Thymus (tissue), 11 donors: ENCODE measurements around the gene PSAP. TPM values are rescaled to one million over a fixed set of nuclear protein-coding genes. Genes with fewer than 3 reads are reported as not detected.

Source experiments
- DNase-seq, 9 donors: peaks; one replicate each; pipeline ENCODE4 v3.0.0-alpha.2; 2013; ENCODE audit warnings: low spot score in 9 of 9, low read depth in 6 of 9, missing footprints in 1 of 9
- H3K27ac ChIP-seq, 2 donors: one replicate each; pipeline ENCODE4 v1.5.1; 2013; ENCODE audit warnings: control low read depth in 1 of 2, low read depth in 1 of 2, low read length in 1 of 2, mild to moderate bottlenecking in 1 of 2, moderate library complexity in 1 of 2
- H3K27me3 ChIP-seq, 2 donors: one replicate each; pipeline ENCODE4 v1.5.1; 2013; ENCODE audit warnings: low read length in 1 of 2; ENCODE audit not compliant: control insufficient read depth in 2 of 2, insufficient read depth in 1 of 2
- H3K36me3 ChIP-seq, 2 donors: one replicate each; pipeline ENCODE4 v1.5.1; 2013; ENCODE audit warnings: low read length in 1 of 2, mild to moderate bottlenecking in 1 of 2, moderate library complexity in 1 of 2; ENCODE audit not compliant: control insufficient read depth in 2 of 2, insufficient read depth in 2 of 2
- H3K4me1 ChIP-seq, 2 donors: one replicate each; pipeline ENCODE4 v1.5.1; 2013; ENCODE audit warnings: low read length in 2 of 2; ENCODE audit not compliant: control insufficient read depth in 2 of 2, insufficient read depth in 2 of 2
- H3K4me3 ChIP-seq, 2 donors: one replicate each; pipeline ENCODE4 v1.5.1; 2013; ENCODE audit warnings: low read length in 2 of 2, control low read depth in 1 of 2, mild to moderate bottlenecking in 1 of 2
- H3K9me3 ChIP-seq, 2 donors: one replicate each; pipeline ENCODE4 v1.5.1; 2013; ENCODE audit warnings: low read length in 1 of 2, mild to moderate bottlenecking in 1 of 2; ENCODE audit not compliant: control insufficient read depth in 2 of 2, insufficient read depth in 1 of 2
- WGBS: extraction: QIAGEN DNeasy Blood & Tissue Kit; methylation state at CpG from one replicate; pipeline ENCODE4 v1.1.7; 2013; 5-methylcytosine and 5-hydroxymethylcytosine counted together
- polyA plus RNA-seq: library from polyadenylated mRNA; stranded (reverse); fragments of 200-250 nt; gene quantifications from one replicate; pipeline ENCODE4 v1.2.3, GENCODE V29; 2013
- total RNA-seq: library from RNA; stranded (reverse); fragments of 120-200 nt; gene quantifications from one replicate; pipeline ENCODE4 v1.2.4, GENCODE V29; 2013
- donor health status: healthy.

PSAP gene
- total and polyA plus RNA-seq, 2 donors: 579 to 613 TPM

DNA sequence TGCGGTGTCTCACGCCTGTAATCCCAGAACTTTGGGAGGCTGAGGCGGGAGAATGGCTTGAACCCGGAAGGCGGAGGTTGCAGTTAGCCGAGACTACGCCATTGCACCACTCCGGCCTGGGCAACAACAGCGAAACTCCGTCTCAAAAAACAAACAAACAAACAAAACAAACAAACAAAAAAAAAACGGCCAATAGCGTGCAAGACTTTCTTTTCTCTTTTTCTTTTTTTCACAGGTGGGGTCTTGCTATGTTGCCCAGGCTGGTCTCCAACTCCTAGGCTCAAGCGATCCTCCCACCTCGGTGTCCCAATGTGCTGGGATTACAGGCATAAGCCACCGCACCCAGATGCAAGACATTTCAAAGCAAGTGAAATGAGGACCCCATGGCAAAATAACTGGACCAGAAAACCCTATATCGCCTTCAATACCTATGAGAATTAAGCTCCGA is 1.6 kb downstream of the PSAP start:
- H3K9me3 ChIP-seq: peaks cover 0 to 5% of the 10 kb centered on the region in 2 donors
- peak overlapping the region in 1 of 2 donors; percentile 93 for H3K27ac ChIP-seq
- peak overlapping the region; percentile 97 to 100 for H3K4me3 ChIP-seq
- DNase-seq: no peak
- no peaks in the 10 kb centered on the region for H3K27me3 ChIP-seq
- peaks cover 49 to 66% of the 10 kb centered on the region in 2 donors for H3K4me1 ChIP-seq
- no peaks in the 10 kb centered on the region for H3K36me3 ChIP-seq
- WGBS: 94% methylated on average over 17 of the region's 17 CpGs

DNA sequence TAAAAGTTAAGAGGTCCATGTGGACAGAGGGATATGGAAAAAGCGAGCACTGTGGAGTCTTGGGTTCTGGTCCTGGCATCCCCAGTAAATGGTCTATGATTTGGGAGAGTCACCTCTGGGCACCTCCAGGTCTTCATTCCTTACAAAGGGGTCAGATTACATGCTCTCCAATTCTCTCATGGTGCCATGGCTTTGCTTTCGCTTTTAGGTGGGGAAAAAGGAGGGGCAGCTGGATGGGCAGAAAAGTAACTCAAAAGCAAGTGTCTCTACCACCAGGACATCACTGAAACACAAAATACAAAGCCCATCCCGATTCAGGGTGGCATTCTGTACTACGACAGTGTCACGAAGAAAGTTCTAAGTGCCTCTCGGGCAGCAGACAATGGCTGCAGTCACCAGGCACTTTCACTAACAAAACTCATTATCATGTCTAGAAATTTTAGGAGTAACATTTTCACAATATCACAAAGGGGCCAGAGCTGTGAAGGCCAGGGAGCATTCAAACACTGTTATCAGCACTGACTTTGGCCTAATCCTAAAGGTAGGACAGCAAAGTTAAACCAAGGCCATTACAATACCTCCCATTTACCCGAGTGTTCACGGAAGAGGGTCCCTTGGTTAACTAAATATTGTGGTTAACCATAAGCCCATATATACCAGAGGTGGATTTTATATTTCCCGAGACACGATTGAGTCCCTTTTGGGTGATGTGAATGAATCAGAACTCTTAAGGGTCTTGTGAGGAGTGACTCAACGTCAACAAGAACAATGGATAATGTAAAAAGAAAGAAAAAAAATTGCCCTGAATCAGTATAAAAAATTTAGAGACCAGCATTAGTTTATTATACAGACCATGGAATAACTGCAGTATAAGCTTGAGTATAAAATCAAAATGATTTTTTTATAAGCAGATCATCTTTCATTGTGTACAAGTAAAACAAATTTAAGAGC is 2.5 kb downstream of the PSAP start:
- H3K27me3 ChIP-seq: no peaks in the 10 kb centered on the region
- WGBS: 59% methylated on average over 11 of the region's 11 CpGs
- no peak for DNase-seq
- H3K27ac ChIP-seq: peak overlapping the region; percentile 3 to 68
- H3K9me3 ChIP-seq: peaks cover 0 to 5% of the 10 kb centered on the region in 2 donors
- H3K4me1 ChIP-seq: peaks cover 50 to 71% of the 10 kb centered on the region in 2 donors
- peaks cover 0 to under 1% of the 10 kb centered on the region in 2 donors for H3K36me3 ChIP-seq
- peak overlapping the region; percentile 97 to 100 for H3K4me3 ChIP-seq

DNA sequence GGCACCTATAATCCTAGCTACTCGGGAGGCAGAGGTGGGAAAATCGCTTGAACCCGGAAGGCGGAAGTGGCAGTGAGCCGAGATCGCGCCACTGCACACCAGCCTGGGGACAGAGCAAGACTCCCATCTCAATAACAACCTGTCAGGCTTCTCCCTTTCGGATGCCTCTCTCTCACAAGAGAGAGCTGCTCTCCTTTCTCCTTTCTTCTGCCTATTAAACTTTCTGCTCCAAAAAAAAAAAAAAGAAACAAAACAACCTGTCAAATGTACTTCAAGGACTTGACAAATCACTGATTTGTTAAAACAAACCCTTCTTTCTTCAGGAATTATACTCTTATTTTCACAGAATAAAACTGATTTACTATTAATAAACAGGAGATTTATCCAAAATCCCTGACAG is 3.6 kb downstream of the PSAP start:
- Histone ChIP-seq H3K36me3 (peaks cover 0 to 4% of the 10 kb centered on the region in 2 donors), H3K27me3 (no peaks in the 10 kb centered on the region), H3K4me1 (peaks cover 56 to 75% of the 10 kb centered on the region in 2 donors), H3K9me3 (peaks cover 0 to 5% of the 10 kb centered on the region in 2 donors), H3K27ac (peak overlapping the region in 1 of 2 donors; percentile 68), H3K4me3 (no peak overlapping the region)
- 96% methylated on average over 8 of the region's 8 CpGs for WGBS
- DNase-seq: no peak

DNA sequence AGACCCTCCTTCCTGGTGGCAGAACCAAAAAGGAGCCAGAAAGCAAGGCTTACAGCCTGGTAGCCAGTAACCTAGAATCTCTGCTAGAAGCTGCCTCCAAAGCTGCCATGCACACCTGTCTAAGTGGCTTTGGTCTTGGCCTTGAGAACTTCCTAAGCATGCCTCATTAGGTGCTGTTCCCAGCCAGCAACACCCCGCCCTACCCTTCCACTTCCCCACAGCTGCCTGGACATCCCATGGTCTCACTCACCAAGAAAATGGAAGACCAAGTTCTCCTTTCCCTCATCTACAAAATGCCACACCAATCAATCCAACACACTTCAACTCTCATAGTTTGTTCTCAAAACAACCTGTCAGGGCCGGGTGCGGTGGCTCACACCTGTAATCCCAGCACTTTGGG is 4.2 kb downstream of the PSAP start:
- H3K27ac ChIP-seq: peak overlapping the region in 1 of 2 donors; percentile 61
- peak in 1 of 9 donors; percentile 47 for DNase-seq

DNA sequence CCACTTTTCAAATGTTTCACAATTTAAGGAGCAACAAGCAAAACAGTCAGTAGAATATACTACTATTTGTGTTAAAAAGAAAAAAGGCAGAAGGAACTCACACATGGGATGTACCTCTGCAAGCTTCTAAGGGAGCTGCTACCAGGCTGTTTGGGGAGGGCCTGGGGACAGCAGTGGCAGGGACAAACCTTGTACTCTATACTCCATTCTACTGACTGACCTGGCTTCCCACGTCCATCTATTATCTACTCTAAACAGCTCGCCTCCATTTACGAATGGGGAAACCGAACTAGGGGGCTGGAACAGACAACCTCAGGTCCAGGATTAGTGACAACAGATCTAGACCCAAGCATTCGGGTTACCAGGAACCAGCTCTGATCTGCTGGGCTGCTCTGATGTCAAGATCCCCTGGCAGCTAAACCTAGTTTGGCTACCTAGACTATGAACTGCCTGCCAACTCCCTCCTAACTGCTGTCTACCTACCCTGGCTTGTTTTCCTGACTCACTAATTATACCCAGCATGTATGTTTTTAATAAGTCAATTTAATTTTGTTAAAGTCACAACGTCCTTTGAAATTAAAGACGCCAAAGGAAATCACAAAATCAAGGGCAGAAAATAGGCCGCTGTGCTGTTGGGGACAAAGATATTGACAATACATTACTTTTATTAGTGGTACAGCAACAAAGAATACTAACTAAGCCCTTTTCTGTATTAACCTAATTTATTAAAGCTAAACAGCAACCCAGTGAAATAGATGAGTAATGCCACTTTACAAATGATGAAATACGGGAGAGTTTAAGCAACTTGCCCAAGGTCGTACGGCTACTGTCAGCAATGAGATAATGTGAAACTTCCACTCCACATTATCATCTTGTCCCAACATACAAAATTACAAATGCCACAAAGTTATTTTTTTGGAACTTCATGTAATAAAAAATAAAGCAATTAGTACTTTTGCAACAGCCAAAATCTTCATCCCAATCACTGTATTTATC is 5.3 kb downstream of the PSAP start:
- peak overlapping the region; percentile 65 to 68 for H3K27ac ChIP-seq
- no peak overlapping the region for H3K4me3 ChIP-seq
- peaks cover 54 to 77% of the 10 kb centered on the region in 2 donors for H3K4me1 ChIP-seq
- peaks cover 0 to 7% of the 10 kb centered on the region in 2 donors for H3K36me3 ChIP-seq
- 90% methylated on average over 11 of the region's 11 CpGs for WGBS
- DNase-seq: no peak
- H3K9me3 ChIP-seq: no peaks in the 10 kb centered on the region
- no peaks in the 10 kb centered on the region for H3K27me3 ChIP-seq

More for the DNA sequence above, 4.2 kb downstream of the PSAP start:
- WGBS: 78% methylated on average over 3 of the region's 3 CpGs
- peaks cover 0 to 5% of the 10 kb centered on the region in 2 donors for H3K9me3 ChIP-seq
- no peaks in the 10 kb centered on the region for H3K27me3 ChIP-seq
- peaks cover 0 to 7% of the 10 kb centered on the region in 2 donors for H3K36me3 ChIP-seq
- peaks cover 53 to 73% of the 10 kb centered on the region in 2 donors for H3K4me1 ChIP-seq
- H3K4me3 ChIP-seq: no peak overlapping the region

DNA sequence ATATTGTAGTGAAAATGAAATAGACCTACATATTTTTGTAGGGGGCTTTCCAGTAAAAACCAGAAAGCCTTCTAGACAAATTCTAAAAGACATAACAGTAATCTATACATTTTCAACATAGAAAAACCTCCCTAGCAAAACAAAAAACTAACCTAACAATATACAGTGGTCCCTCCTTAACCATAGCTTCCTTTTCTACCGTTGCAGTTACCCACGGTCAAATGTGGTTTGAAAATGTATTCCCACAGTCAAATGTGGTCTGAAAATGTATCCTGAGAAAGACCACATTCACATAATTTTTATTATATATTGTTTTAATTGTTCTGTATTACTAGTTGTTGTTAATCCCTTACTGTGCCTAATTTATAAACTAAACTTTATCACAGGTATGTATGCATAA is 6.4 kb downstream of the PSAP start:
- WGBS: 6% methylated on average over 2 of the region's 2 CpGs
- H3K36me3 ChIP-seq: peaks cover 0 to 7% of the 10 kb centered on the region in 2 donors
- H3K9me3 ChIP-seq: no peaks in the 10 kb centered on the region
- H3K27ac ChIP-seq: peak overlapping the region in 1 of 2 donors; percentile 65
- no peak overlapping the region for H3K4me3 ChIP-seq
- H3K27me3 ChIP-seq: no peaks in the 10 kb centered on the region
- H3K4me1 ChIP-seq: peaks cover 60 to 87% of the 10 kb centered on the region in 2 donors
- no peak for DNase-seq

DNA sequence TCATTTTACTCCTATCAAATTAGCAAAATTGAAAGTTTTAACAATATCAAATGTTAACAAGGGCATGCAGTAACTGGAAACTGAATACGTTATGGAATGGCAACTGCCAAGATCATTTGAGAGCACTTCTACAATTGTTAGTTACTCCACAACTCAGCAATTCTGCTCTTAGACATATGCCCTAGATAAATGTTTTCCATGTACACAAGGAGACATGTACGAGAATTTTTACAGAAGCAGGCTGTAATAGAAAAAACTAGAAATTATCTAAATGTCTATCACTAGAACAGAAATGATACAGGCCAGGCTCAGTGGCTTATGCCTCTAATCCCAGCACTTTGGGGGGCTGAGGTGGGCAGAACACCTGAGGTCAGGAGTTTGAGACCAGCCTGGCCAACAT is 7.0 kb downstream of the PSAP start:
- H3K9me3 ChIP-seq: no peaks in the 10 kb centered on the region
- H3K27me3 ChIP-seq: no peaks in the 10 kb centered on the region
- peaks cover 0 to 7% of the 10 kb centered on the region in 2 donors for H3K36me3 ChIP-seq
- peaks cover 57 to 87% of the 10 kb centered on the region in 2 donors for H3K4me1 ChIP-seq
- H3K27ac ChIP-seq: peak overlapping the region in 1 of 2 donors; percentile 52
- no peak for DNase-seq
- 81% methylated on average over 2 of the region's 2 CpGs for WGBS
- H3K4me3 ChIP-seq: no peak overlapping the region

DNA sequence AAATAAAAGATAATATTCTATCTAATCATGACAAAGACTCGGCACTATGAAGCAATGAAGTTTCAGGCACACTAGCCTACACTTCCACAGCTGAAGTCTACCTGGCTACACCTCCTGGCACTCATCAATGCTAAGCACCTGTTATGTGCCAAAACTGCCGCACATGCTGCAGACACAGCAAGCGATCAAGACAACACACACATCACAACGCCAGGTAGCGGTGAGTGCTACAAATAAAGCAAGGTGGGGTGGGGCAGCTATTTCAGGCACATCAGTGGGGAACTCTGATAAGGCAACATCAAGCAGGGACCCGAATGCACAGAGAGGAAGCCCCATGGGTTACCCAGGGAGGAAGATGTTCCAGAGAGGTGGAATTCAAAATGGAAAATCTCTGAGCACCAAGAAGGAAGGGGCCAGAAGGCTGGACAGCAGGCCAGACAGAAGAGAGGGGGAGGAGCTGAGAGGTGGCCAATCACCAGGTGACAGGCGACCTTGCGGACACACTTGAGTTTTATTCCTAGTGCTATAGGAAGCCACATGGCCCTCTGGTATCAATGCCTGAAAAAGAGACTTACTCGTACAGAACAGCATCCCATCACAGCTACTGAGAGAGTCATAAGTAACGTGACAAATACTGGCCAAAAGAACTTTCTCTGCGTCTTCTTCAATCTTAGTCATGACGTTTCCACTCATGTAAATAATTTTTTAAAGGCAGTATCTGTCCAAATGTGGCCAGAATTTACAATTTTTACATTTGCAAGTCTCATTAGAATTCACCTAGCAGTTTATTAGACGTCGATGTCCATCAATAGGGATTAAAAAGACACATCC is 8.0 kb downstream of the PSAP start:
- Histone ChIP-seq H3K36me3 (peaks cover 3 to 14% of the 10 kb centered on the region in 2 donors), H3K4me3 (no peak overlapping the region), H3K9me3 (no peaks in the 10 kb centered on the region), H3K27me3 (no peaks in the 10 kb centered on the region), H3K4me1 (peaks cover 56 to 89% of the 10 kb centered on the region in 2 donors), H3K27ac (no peak overlapping the region)
- DNase-seq: no peak
- 92% methylated on average over 14 of the region's 14 CpGs for WGBS
